ENCODE measurements around the gene ASH1L. TPM values are rescaled to one million over a fixed set of nuclear protein-coding genes. Genes with fewer than 3 reads are reported as not detected.

The ASH1L gene
- total and polyA plus RNA-seq, 9 of the 15 experiments (the other 6 are each of a cell fraction or from before 2014, with no cell fraction given) = 2.0 to 23.3 (median 14.6) TPM

GRCh38 chr1:155609515-155610256 lies 47.1 kb upstream of the ASH1L start, which contains the start of gene MSTO1 (continued):
- TF ChIP-seq, protein P1, sequence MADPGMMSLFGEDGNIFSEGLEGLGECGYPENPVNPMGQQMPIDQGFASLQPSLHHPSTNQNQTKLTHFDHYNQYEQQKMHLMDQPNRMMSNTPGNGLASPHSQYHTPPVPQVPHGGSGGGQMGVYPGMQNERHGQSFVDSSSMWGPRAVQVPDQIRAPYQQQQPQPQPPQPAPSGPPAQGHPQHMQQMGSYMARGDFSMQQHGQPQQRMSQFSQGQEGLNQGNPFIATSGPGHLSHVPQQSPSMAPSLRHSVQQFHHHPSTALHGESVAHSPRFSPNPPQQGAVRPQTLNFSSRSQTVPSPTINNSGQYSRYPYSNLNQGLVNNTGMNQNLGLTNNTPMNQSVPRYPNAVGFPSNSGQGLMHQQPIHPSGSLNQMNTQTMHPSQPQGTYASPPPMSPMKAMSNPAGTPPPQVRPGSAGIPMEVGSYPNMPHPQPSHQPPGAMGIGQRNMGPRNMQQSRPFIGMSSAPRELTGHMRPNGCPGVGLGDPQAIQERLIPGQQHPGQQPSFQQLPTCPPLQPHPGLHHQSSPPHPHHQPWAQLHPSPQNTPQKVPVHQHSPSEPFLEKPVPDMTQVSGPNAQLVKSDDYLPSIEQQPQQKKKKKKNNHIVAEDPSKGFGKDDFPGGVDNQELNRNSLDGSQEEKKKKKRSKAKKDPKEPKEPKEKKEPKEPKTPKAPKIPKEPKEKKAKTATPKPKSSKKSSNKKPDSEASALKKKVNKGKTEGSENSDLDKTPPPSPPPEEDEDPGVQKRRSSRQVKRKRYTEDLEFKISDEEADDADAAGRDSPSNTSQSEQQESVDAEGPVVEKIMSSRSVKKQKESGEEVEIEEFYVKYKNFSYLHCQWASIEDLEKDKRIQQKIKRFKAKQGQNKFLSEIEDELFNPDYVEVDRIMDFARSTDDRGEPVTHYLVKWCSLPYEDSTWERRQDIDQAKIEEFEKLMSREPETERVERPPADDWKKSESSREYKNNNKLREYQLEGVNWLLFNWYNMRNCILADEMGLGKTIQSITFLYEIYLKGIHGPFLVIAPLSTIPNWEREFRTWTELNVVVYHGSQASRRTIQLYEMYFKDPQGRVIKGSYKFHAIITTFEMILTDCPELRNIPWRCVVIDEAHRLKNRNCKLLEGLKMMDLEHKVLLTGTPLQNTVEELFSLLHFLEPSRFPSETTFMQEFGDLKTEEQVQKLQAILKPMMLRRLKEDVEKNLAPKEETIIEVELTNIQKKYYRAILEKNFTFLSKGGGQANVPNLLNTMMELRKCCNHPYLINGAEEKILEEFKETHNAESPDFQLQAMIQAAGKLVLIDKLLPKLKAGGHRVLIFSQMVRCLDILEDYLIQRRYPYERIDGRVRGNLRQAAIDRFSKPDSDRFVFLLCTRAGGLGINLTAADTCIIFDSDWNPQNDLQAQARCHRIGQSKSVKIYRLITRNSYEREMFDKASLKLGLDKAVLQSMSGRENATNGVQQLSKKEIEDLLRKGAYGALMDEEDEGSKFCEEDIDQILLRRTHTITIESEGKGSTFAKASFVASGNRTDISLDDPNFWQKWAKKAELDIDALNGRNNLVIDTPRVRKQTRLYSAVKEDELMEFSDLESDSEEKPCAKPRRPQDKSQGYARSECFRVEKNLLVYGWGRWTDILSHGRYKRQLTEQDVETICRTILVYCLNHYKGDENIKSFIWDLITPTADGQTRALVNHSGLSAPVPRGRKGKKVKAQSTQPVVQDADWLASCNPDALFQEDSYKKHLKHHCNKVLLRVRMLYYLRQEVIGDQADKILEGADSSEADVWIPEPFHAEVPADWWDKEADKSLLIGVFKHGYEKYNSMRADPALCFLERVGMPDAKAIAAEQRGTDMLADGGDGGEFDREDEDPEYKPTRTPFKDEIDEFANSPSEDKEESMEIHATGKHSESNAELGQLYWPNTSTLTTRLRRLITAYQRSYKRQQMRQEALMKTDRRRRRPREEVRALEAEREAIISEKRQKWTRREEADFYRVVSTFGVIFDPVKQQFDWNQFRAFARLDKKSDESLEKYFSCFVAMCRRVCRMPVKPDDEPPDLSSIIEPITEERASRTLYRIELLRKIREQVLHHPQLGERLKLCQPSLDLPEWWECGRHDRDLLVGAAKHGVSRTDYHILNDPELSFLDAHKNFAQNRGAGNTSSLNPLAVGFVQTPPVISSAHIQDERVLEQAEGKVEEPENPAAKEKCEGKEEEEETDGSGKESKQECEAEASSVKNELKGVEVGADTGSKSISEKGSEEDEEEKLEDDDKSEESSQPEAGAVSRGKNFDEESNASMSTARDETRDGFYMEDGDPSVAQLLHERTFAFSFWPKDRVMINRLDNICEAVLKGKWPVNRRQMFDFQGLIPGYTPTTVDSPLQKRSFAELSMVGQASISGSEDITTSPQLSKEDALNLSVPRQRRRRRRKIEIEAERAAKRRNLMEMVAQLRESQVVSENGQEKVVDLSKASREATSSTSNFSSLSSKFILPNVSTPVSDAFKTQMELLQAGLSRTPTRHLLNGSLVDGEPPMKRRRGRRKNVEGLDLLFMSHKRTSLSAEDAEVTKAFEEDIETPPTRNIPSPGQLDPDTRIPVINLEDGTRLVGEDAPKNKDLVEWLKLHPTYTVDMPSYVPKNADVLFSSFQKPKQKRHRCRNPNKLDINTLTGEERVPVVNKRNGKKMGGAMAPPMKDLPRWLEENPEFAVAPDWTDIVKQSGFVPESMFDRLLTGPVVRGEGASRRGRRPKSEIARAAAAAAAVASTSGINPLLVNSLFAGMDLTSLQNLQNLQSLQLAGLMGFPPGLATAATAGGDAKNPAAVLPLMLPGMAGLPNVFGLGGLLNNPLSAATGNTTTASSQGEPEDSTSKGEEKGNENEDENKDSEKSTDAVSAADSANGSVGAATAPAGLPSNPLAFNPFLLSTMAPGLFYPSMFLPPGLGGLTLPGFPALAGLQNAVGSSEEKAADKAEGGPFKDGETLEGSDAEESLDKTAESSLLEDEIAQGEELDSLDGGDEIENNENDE (IDR thresholded peaks at IDR 0.05; ENCODE audit: low read depth, low read length) = no peak
- TF ChIP-seq CBFA2T3 (IDR thresholded peaks at IDR 0.05) (peak; percentile 10; the same call in 1 of the 2 replicates), ZNF76 (CRISPR knock-in tag; IDR thresholded peaks at IDR 0.05; ENCODE audit: borderline replicate concordance) (no peak), PML (IDR thresholded peaks at IDR 0.05; ENCODE audit: low read length) (no peak), E2F8 (IDR thresholded peaks at IDR 0.05; ENCODE audit: low read depth, partially characterized antibody) (no peak), CBX1 (IDR thresholded peaks at IDR 0.05; ENCODE audit: low read depth) (no peak), ZBTB2 (IDR thresholded peaks at IDR 0.05) (0 out of 2 replicates have a peak, but pooled peaks have one; percentile 40), CCNT2 (IDR thresholded peaks at IDR 0.05; ENCODE audit: borderline replicate concordance, extremely low read depth, insufficient read length, low read depth, low read length) (peak; percentile 68)
- TF ChIP-seq, protein P2, sequence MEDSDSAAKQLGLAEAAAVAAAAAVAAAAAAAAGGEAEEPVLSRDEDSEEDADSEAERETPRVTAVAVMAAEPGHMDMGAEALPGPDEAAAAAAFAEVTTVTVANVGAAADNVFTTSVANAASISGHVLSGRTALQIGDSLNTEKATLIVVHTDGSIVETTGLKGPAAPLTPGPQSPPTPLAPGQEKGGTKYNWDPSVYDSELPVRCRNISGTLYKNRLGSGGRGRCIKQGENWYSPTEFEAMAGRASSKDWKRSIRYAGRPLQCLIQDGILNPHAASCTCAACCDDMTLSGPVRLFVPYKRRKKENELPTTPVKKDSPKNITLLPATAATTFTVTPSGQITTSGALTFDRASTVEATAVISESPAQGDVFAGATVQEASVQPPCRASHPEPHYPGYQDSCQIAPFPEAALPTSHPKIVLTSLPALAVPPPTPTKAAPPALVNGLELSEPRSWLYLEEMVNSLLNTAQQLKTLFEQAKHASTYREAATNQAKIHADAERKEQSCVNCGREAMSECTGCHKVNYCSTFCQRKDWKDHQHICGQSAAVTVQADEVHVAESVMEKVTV (CRISPR knock-in tag; IDR thresholded peaks at IDR 0.05) = no peak
